Measurements from ENCODE around the gene RUNDC1. TPM values are rescaled to one million over a fixed set of nuclear protein-coding genes. Genes with fewer than 3 reads are reported as not detected.

Gene RUNDC1
- total and polyA plus RNA-seq, 2 of the 8 experiments (the other 6 are each of a cell fraction or from before 2014, with no cell fraction given) = 7.9 to 11.9 TPM

- peak; percentile 25 to 55 for DNase-seq (ENCODE audit: low read depth in 1 of 2, low spot score in 2 of 2)
- Histone ChIP-seq H3K79me1 (ENCODE audit: low read depth, low read length) (no peaks in the 10 kb centered on the region), H4K20me1 (replicated peaks in 1 of 2; ENCODE audit: control insufficient read depth in 1 of 2, insufficient read depth in 2 of 2, low read length in 2 of 2) (no peaks in the 10 kb centered on the region), H4K5ac (ENCODE audit: insufficient read length, low read depth, low read length) (no peak overlapping the region), H3K56ac (replicated peaks; ENCODE audit: insufficient read length, low read depth, low read length) (no peak overlapping the region), H3K14ac (ENCODE audit: insufficient read length) (no peak overlapping the region), H2BK5ac (ENCODE audit: low read depth, low read length) (no peak overlapping the region), H3K18ac (ENCODE audit: extremely low read depth, low read length) (no peak overlapping the region), H3K4me2 (ENCODE audit: insufficient read depth in 1 of 2, low read depth in 2 of 2, low read length in 2 of 2) (no peak overlapping the region), H2AFZ (ENCODE audit: low read length) (no peak overlapping the region), H2AK5ac (ENCODE audit: low read depth, low read length) (no peak overlapping the region), H2BK12ac (ENCODE audit: low read depth, low read length) (no peak overlapping the region), H3K36me3 (ENCODE audit: control insufficient read depth in 2 of 4, insufficient read depth in 4 of 4, low read length in 3 of 4) (no peaks in the 10 kb centered on the region), H3K4me3 (ENCODE audit: extremely low read depth in 1 of 4, insufficient read depth in 2 of 4, low read depth in 3 of 4, low read length in 4 of 4) (no peak overlapping the region), H2BK120ac (replicated peaks; ENCODE audit: low read depth, low read length) (no peak overlapping the region), H3K27me3 (replicated peaks in 1 of 4; ENCODE audit: control insufficient read depth in 3 of 4, extremely low read depth in 1 of 4, insufficient read depth in 3 of 4, low read length in 3 of 4) (no peaks in the 10 kb centered on the region), H3K23ac (ENCODE audit: insufficient read length) (no peak overlapping the region), H3K4me1 (replicated peaks in 1 of 4; ENCODE audit: control insufficient read depth in 3 of 4, insufficient read depth in 4 of 4, low read length in 3 of 4) (no peaks in the 10 kb centered on the region), H3K4ac (replicated peaks; ENCODE audit: insufficient read length, low read depth, low read length) (no peak overlapping the region), H3K9me3 (ENCODE audit: insufficient read depth in 2 of 2, low read depth in 1 of 2, low read length in 1 of 2) (no peaks in the 10 kb centered on the region), H4K8ac (ENCODE audit: extremely low read depth, insufficient read depth, low read length) (no peak overlapping the region), H2BK15ac (ENCODE audit: low read length) (no peak overlapping the region), H3K9ac (replicated peaks in 1 of 4; ENCODE audit: extremely low read depth in 1 of 4, low read depth in 3 of 4, low read length in 3 of 4) (no peak overlapping the region), H3K27ac (ENCODE audit: low read depth, low read length) (no peak overlapping the region), H3K23me2 (ENCODE audit: low read depth, low read length) (no peaks in the 10 kb centered on the region), H2BK20ac (ENCODE audit: low read length) (no peak overlapping the region), H3K79me2 (ENCODE audit: control insufficient read depth in 1 of 2, insufficient read depth in 2 of 2, low read length in 2 of 2) (no peaks in the 10 kb centered on the region), H4K91ac (replicated peaks; ENCODE audit: insufficient read length, low read length) (no peak overlapping the region)
- 49% methylated on average over 9 of the region's 9 CpGs; no CpG with 5 or more reads in 1 of the 2 experiments for WGBS, 2 experiments (ENCODE audit: extremely low coverage in 1 of 2, insufficient coverage in 1 of 2, insufficient read length in 1 of 2, insufficient replicate concordance in 2 of 2, low coverage in 1 of 2, low lambda C conversion rate in 2 of 2, missing lambda C conversion rate in 1 of 2)
- ChIA-PET POLR2A (ENCODE audit: partially characterized antibody) (interaction anchor here (0.8 to 3.8 kb wide), 9 partner anchors 9 to 104 kb away, joined by 3 to 29 read pairs (median 3); partner anchors contain the start of gene AOC2), CTCF (ENCODE audit: partially characterized antibody) (interaction anchor here (0.6 to 7.7 kb wide), 38 partner anchors 9 to 967 kb away, joined by 3 to 111 read pairs (median 3); partner anchors contain the start of genes AARSD1, AOC2, AOC3 and BECN1)
- peak; percentile 62 for FAIRE-seq
- TF ChIP-seq GTF2F1 (IDR thresholded peaks at IDR 0.05; ENCODE audit: borderline replicate concordance, low read depth, low read length) (no peak), YY1 (IDR thresholded peaks at IDR 0.05; ENCODE audit: low read depth, low read length) (0 out of 2 replicates have a peak, but pooled peaks have one; percentile 21), CTCF (IDR thresholded peaks at IDR 0.05; ENCODE audit: control extremely low read depth in 1 of 3, insufficient read depth in 1 of 3, low read depth in 1 of 3, low read length in 3 of 3) (peak; percentile 47 to 87 (median 85)), TBP (IDR thresholded peaks at IDR 0.05; ENCODE audit: low read depth, low read length) (peak; percentile 43; the same call in 1 of the 2 replicates), ATF2 (IDR thresholded peaks at IDR 0.05; ENCODE audit: low read length) (no peak), ATF3 (IDR thresholded peaks at IDR 0.05; ENCODE audit: insufficient read depth, low read depth, low read length) (no peak)
Observed at GRCh38 chr17:42937712-42938596, 42.4 kb upstream of the RUNDC1 start.
